Mesodermal cell (in vitro differentiated cells): ENCODE results near the gene KIF4A. TPM values are rescaled to one million over a fixed set of nuclear protein-coding genes. Genes with fewer than 3 reads are reported as not detected.
"Not testable (repeated sequence)": the region's sequence is repeated elsewhere in the genome, so short reads cannot be mapped to it uniquely, and the experiment has no call there.

Source experiments
- H3K27ac ChIP-seq: 2 replicates; pipeline ENCODE4 v1.7.0; 2013; ENCODE audit warnings: mild to moderate bottlenecking, low read depth, low read length, moderate library complexity; ENCODE audit not compliant: severe bottlenecking
- H3K36me3 ChIP-seq: 2 replicates; pipeline ENCODE4 v1.7.1; 2013; ENCODE audit warnings: mild to moderate bottlenecking, low read length, moderate library complexity; ENCODE audit not compliant: control insufficient read depth, insufficient read depth
- H3K4me1 ChIP-seq: one replicate; pipeline ENCODE4 v1.7.1; 2013; ENCODE audit warnings: mild to moderate bottlenecking, low read length; ENCODE audit not compliant: insufficient read depth, control insufficient read depth, poor library complexity, severe bottlenecking
- H3K4me3 ChIP-seq: 2 replicates; pipeline ENCODE4 v1.7.0; 2013; ENCODE audit warnings: low read length, control low read depth, mild to moderate bottlenecking; ENCODE audit not compliant: insufficient read depth, poor library complexity, severe bottlenecking; ENCODE audit errors: extremely low read depth
- H3K9me3 ChIP-seq: 2 replicates; pipeline ENCODE4 v1.7.1; 2013; ENCODE audit warnings: mild to moderate bottlenecking, low read length, moderate library complexity; ENCODE audit not compliant: control insufficient read depth
- WGBS, 2 experiments: methylation state at CpG; one replicate each; pipeline ENCODE4 v1.1.5; 2013; ENCODE audit warnings: missing lambda C conversion rate in 2 of 2; ENCODE audit not compliant: insufficient coverage in 2 of 2; 5-methylcytosine and 5-hydroxymethylcytosine counted together
- polyA plus RNA-seq, 2 experiments: library from polyadenylated mRNA; stranded (reverse); fragments of 50-300 nt; gene quantifications; one replicate each; pipeline ENCODE4 v1.2.3, GENCODE V29; 2013

Gene KIF4A
- polyA plus RNA-seq (2013, experiment 1 of 2) = 25.4 TPM
- 30.8 TPM for polyA plus RNA-seq (2013, experiment 2 of 2)

GRCh38 chrX:70289793-70290770, at the start of gene KIF4A, which contains the start of gene PDZD11:
Gene KIF4A, plus strand, starts transcription at chrX:70290104. Its CDS starts 355 bp downstream, at chrX:70290459.
Gene PDZD11, minus strand, starts transcription at chrX:70289927. Its CDS starts 586 bp downstream, at chrX:70289341.
- no peaks in the 10 kb centered on the region for H3K4me1 ChIP-seq
- H3K36me3 ChIP-seq = peaks cover 30% of the 10 kb centered on the region
- H3K4me3 ChIP-seq = peak within 1 kb of the TSS; percentile 47
- no peaks in the 10 kb centered on the region for H3K9me3 ChIP-seq
- 0% methylated on average over 4 to 21 of the region's 62 CpGs for WGBS, 2 experiments
- no peak within 1 kb of the TSS for H3K27ac ChIP-seq

- Histone ChIP-seq H3K36me3 (no peaks in the 10 kb centered on the region), H3K9me3 (no peaks in the 10 kb centered on the region), H3K4me1 (no peaks in the 10 kb centered on the region), H3K27ac (no peak overlapping the region), H3K4me3 (no peak overlapping the region)
- WGBS, 2 experiments = 63% methylated on average over 1 of the region's 1 CpG; no CpG with 5 or more reads in 1 of the 2 experiments
Observed at GRCh38 chrX:70240751-70241150, 49.2 kb upstream of the KIF4A start.

- Histone ChIP-seq H3K36me3 (no peaks in the 10 kb centered on the region), H3K27ac (no peak overlapping the region), H3K9me3 (no peaks in the 10 kb centered on the region), H3K4me1 (no peaks in the 10 kb centered on the region), H3K4me3 (no peak overlapping the region)
- WGBS, 2 experiments = 89 to 100% methylated on average over 1 of the region's 2 CpGs
Observed at GRCh38 chrX:70241501-70241900, 48.4 kb upstream of the KIF4A start.

- not testable (repeated sequence) for H3K4me3 ChIP-seq, H3K36me3 ChIP-seq, H3K27ac ChIP-seq, H3K9me3 ChIP-seq, H3K4me1 ChIP-seq
- WGBS, 2 experiments = 80% methylated on average over 1 of the region's 5 CpGs; no CpG with 5 or more reads in 1 of the 2 experiments
Observed at GRCh38 chrX:70243601-70244000, 46.3 kb upstream of the KIF4A start.

GRCh38 chrX:70244881-70245280, 45.0 kb upstream of the KIF4A start:
- H3K9me3 ChIP-seq = no peaks in the 10 kb centered on the region
- no peaks in the 10 kb centered on the region for H3K36me3 ChIP-seq
- no peak overlapping the region for H3K4me3 ChIP-seq
- H3K27ac ChIP-seq = no peak overlapping the region
- no peaks in the 10 kb centered on the region for H3K4me1 ChIP-seq
- WGBS, 2 experiments = 100% methylated on average over 1 of the region's 6 CpGs; no CpG with 5 or more reads in 1 of the 2 experiments

- WGBS, 2 experiments = no CpG with 5 or more reads among the region's 2 CpGs
- no peak overlapping the region for H3K4me3 ChIP-seq
- H3K9me3 ChIP-seq = no peaks in the 10 kb centered on the region
- H3K36me3 ChIP-seq = no peaks in the 10 kb centered on the region
- no peaks in the 10 kb centered on the region for H3K4me1 ChIP-seq
- no peak overlapping the region for H3K27ac ChIP-seq
Observed at GRCh38 chrX:70247252-70247651, 42.7 kb upstream of the KIF4A start.

- Histone ChIP-seq H3K36me3 (no peaks in the 10 kb centered on the region), H3K4me3 (no peak overlapping the region), H3K9me3 (no peaks in the 10 kb centered on the region), H3K4me1 (no peaks in the 10 kb centered on the region), H3K27ac (no peak overlapping the region)
- WGBS, 2 experiments = 94 to 100% methylated on average over 1 to 2 of the region's 2 CpGs
Observed at GRCh38 chrX:70252491-70252890, 37.4 kb upstream of the KIF4A start.

- no CpG with 5 or more reads among the region's 3 CpGs for WGBS, 2 experiments
- H3K9me3 ChIP-seq = no peaks in the 10 kb centered on the region
- H3K27ac ChIP-seq = no peak overlapping the region
- H3K36me3 ChIP-seq = no peaks in the 10 kb centered on the region
- H3K4me3 ChIP-seq = no peak overlapping the region
- H3K4me1 ChIP-seq = no peaks in the 10 kb centered on the region
Observed at GRCh38 chrX:70253377-70254062, 36.4 kb upstream of the KIF4A start.

GRCh38 chrX:70254063-70254400, 35.9 kb upstream of the KIF4A start:
- Histone ChIP-seq H3K36me3 (no peaks in the 10 kb centered on the region), H3K4me3 (no peak overlapping the region), H3K9me3 (no peaks in the 10 kb centered on the region), H3K27ac (no peak overlapping the region), H3K4me1 (no peaks in the 10 kb centered on the region)
- 80% methylated on average over 1 of the region's 1 CpG; no CpG with 5 or more reads in 1 of the 2 experiments for WGBS, 2 experiments

- Histone ChIP-seq H3K9me3 (no peaks in the 10 kb centered on the region), H3K27ac (no peak overlapping the region), H3K4me1 (no peaks in the 10 kb centered on the region), H3K4me3 (no peak overlapping the region), H3K36me3 (no peaks in the 10 kb centered on the region)
- 96% methylated on average over 3 of the region's 3 CpGs; no CpG with 5 or more reads in 1 of the 2 experiments for WGBS, 2 experiments
Observed at GRCh38 chrX:70254909-70255308, 35.0 kb upstream of the KIF4A start.
